H1 (cell line): ENCODE measurements around the gene ADAT3.
A peak's percentile ranks its signal among the peaks of the same experiment; 100 is the strongest.

Experiments used
- CHD2 ChIP-seq: IDR thresholded peaks from 2 replicates; pipeline ENCODE4 v1.6.1; 2012; ENCODE audit warnings: low read length, improper control_type of control experiment
- EP300 ChIP-seq, 2 experiments: IDR thresholded peaks; 1 replicate in 1 of 2; 2 replicates in 1 of 2; pipeline ENCODE4 v1.6.1; 2011 to 2012; ENCODE audit warnings: low read depth in 2 of 2, low read length in 2 of 2, mild to moderate bottlenecking in 2 of 2, borderline replicate concordance in 1 of 2, inconsistent platforms in 1 of 2, moderate library complexity in 1 of 2
- PHF8 ChIP-seq: fragments of 200-600 bp; sonication (generic); conservative IDR thresholded peaks from 2 replicates; pipeline ENCODE4 v1.7.1; 2012; ENCODE audit warnings: low read depth, mild to moderate bottlenecking, inconsistent platforms, low read length, moderate library complexity
- POLR2A ChIP-seq, 2 experiments: IDR thresholded peaks; 1 replicate in 1 of 2; 2 replicates in 1 of 2; pipeline ENCODE4 v1.6.1; 2011; ENCODE audit warnings: low read depth in 2 of 2, low read length in 2 of 2, mild to moderate bottlenecking in 2 of 2; ENCODE audit errors: control extremely low read depth in 1 of 2
- RAD21 ChIP-seq, 2 experiments: IDR thresholded peaks in 1 of 2; conservative IDR thresholded peaks in 1 of 2; 2 replicates each; pipeline ENCODE4 v1.6.1; 2011; ENCODE audit warnings: low read depth in 2 of 2, low read length in 2 of 2, improper control_type of control experiment in 1 of 2, inconsistent platforms in 1 of 2, mild to moderate bottlenecking in 1 of 2, moderate library complexity in 1 of 2
- SIN3A ChIP-seq, 2 experiments: IDR thresholded peaks in 1 of 2; conservative IDR thresholded peaks in 1 of 2; 2 replicates each; pipeline ENCODE4 v1.6.1; 2011 to 2012; ENCODE audit warnings: low read length in 2 of 2, improper control_type of control experiment in 1 of 2, low read depth in 1 of 2, mild to moderate bottlenecking in 1 of 2
- TAF7 ChIP-seq: optimal IDR thresholded peaks from 2 replicates; pipeline ENCODE3; 2011; ENCODE audit warnings: low read depth, mild to moderate bottlenecking, inconsistent platforms, low read length, moderate library complexity, borderline replicate concordance
- USF2 ChIP-seq: IDR thresholded peaks from 2 replicates; pipeline ENCODE4 v1.6.1; 2011; ENCODE audit warnings: low read length, improper control_type of control experiment
- TF ChIP-seq, protein P1 (sequence below), 3 experiments: IDR thresholded peaks; 1 replicate in 2 of 3; 2 replicates in 1 of 3; pipeline versions ENCODE4 v1.5.1 to v1.6.1; 2011; ENCODE audit warnings: low read length in 3 of 3, mild to moderate bottlenecking in 3 of 3, inconsistent platforms in 2 of 3, low read depth in 1 of 3, moderate library complexity in 1 of 3; ENCODE audit not compliant: insufficient read depth in 1 of 3; ENCODE audit errors: control extremely low read depth in 1 of 3
- TF ChIP-seq, protein P2 (sequence below): IDR thresholded peaks from 2 replicates; pipeline ENCODE4 v1.6.1; 2011; ENCODE audit warnings: low read depth, mild to moderate bottlenecking, low read length; ENCODE audit not compliant: insufficient read depth

GRCh38 chr19:1860042-1860775 lies 45.0 kb upstream of the ADAT3 start:
- TF ChIP-seq EP300 (IDR thresholded peaks at IDR 0.05; ENCODE audit: borderline replicate concordance in 1 of 2, low read depth in 2 of 2, low read length in 2 of 2), result no peak
- no peak for TF ChIP-seq RAD21 (IDR thresholded peaks at IDR 0.05 in 1 of 2, conservative IDR thresholded peaks at IDR 0.05 in 1 of 2; ENCODE audit: low read depth in 2 of 2, low read length in 2 of 2)
- TF ChIP-seq USF2, result no peak
- 0 out of 4 replicates have a peak, but pooled peaks of 1 of the 2 experiments have one; percentile 45 for TF ChIP-seq SIN3A (conservative IDR thresholded peaks at IDR 0.05 in 1 of 2, IDR thresholded peaks at IDR 0.05 in 1 of 2; ENCODE audit: low read depth in 1 of 2, low read length in 2 of 2)
- TF ChIP-seq, protein P1, sequence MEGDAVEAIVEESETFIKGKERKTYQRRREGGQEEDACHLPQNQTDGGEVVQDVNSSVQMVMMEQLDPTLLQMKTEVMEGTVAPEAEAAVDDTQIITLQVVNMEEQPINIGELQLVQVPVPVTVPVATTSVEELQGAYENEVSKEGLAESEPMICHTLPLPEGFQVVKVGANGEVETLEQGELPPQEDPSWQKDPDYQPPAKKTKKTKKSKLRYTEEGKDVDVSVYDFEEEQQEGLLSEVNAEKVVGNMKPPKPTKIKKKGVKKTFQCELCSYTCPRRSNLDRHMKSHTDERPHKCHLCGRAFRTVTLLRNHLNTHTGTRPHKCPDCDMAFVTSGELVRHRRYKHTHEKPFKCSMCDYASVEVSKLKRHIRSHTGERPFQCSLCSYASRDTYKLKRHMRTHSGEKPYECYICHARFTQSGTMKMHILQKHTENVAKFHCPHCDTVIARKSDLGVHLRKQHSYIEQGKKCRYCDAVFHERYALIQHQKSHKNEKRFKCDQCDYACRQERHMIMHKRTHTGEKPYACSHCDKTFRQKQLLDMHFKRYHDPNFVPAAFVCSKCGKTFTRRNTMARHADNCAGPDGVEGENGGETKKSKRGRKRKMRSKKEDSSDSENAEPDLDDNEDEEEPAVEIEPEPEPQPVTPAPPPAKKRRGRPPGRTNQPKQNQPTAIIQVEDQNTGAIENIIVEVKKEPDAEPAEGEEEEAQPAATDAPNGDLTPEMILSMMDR (IDR thresholded peaks at IDR 0.05; ENCODE audit: control extremely low read depth in 1 of 3, insufficient read depth in 1 of 3, low read depth in 1 of 3, low read length in 3 of 3), result no peak
- no peak for TF ChIP-seq CHD2
- no peak for TF ChIP-seq POLR2A (IDR thresholded peaks at IDR 0.05; ENCODE audit: control extremely low read depth in 1 of 2, low read depth in 2 of 2, low read length in 2 of 2)
- no peak for TF ChIP-seq TAF7
- TF ChIP-seq PHF8, result no peak
- TF ChIP-seq, protein P2, sequence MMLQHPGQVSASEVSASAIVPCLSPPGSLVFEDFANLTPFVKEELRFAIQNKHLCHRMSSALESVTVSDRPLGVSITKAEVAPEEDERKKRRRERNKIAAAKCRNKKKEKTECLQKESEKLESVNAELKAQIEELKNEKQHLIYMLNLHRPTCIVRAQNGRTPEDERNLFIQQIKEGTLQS, result no peak
